ENCODE results near the gene MT1F.

Gene MT1F

DNA sequence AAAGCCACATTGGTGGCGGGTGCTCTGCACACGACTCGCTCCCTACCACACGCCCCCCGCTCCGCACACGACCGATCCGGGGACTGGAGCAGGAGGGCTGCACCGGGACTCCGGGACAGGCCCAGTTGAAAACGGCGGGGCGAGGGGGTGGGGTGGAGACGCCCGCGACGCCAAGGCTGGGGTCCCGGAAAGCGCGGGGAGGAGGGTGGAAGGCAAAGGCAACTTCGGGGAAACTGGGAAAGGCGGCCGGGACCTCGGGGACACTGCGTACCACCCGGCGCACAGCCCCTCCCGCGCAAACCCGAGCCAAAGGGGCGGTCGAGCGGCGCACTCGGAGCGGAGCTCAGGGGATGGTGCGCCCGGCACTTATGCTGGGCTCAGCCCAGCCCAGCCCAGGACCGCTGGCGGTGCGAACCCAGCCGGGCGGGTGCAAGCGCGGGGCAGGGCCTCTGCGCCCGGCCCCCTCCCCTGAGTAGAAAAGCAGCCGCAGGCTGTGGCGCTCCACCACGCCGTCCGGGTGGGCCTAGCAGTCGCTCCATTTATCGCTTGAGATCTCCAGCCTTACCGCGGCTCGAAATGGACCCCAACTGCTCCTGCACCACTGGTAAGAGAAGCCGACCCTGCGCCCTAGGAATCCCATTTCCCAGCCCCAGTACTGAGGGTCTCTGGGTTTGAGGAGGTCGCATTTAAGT is 25.5 kb upstream of the MT1F start, which contains the start of gene MT1M:
MT1M (plus strand) TSS at position 504 of the 692 bp plus-strand sequence; CDS start at position 577, 73 bp downstream.
- no peak within 1 kb of the TSS for H3K4me3 ChIP-seq (ENCODE audit: low read depth, low read length)
- TF ChIP-seq, protein P1, sequence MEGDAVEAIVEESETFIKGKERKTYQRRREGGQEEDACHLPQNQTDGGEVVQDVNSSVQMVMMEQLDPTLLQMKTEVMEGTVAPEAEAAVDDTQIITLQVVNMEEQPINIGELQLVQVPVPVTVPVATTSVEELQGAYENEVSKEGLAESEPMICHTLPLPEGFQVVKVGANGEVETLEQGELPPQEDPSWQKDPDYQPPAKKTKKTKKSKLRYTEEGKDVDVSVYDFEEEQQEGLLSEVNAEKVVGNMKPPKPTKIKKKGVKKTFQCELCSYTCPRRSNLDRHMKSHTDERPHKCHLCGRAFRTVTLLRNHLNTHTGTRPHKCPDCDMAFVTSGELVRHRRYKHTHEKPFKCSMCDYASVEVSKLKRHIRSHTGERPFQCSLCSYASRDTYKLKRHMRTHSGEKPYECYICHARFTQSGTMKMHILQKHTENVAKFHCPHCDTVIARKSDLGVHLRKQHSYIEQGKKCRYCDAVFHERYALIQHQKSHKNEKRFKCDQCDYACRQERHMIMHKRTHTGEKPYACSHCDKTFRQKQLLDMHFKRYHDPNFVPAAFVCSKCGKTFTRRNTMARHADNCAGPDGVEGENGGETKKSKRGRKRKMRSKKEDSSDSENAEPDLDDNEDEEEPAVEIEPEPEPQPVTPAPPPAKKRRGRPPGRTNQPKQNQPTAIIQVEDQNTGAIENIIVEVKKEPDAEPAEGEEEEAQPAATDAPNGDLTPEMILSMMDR (IDR thresholded peaks at IDR 0.05; ENCODE audit: borderline replicate concordance, insufficient read depth, low read depth, low read length) = no peak

DNA sequence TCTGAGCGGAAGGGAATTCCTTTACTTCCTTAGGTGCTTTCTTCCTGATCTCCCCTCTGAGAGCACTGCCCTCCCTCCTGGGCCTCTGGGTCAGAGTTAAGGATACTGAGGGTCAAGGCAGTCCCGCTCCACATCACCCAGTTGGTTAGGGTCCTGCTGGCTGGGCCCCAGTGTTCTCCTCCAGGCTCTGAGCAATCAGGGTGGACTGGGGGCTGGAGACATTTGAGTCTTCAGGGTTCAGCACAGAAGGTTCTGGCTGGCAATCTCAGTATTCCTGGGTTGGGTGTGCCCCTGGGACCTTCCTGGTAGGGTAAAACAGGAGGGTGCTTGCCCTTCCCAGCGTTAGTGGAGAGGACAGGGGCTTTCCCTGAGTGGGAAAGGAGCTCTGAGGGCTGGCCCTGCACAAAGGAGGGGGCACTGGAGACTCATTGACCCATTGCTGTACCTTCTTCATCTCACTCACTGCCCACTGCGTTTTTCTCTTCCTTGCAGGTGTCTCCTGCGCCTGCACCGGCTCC is 24.9 kb upstream of the MT1F start:
- no peak overlapping the region for H3K4me3 ChIP-seq (ENCODE audit: low read depth, low read length)
- TF ChIP-seq, protein P1 (IDR thresholded peaks at IDR 0.05; ENCODE audit: borderline replicate concordance, insufficient read depth, low read depth, low read length) = no peak

DNA sequence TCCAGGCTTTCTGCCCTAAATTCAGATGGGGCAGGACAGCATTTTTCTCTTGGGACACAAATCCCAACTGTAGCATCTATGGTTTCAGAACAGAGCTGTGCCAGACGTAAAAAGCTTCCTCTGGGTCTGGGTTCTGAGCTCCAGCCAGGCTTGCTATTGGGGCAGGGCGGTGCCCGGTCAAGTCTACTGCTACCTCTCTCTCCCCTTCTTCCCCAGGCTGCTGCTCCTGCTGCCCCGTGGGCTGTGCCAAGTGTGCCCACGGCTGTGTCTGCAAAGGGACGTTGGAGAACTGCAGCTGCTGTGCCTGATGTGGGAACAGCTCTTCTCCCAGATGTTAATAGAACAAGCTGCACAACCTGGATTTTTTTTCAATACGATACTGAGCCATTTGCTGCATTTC is 24.2 kb upstream of the MT1F start:
- no peak overlapping the region for H3K4me3 ChIP-seq (ENCODE audit: low read depth, low read length)
- TF ChIP-seq, protein P1 (IDR thresholded peaks at IDR 0.05; ENCODE audit: borderline replicate concordance, insufficient read depth, low read depth, low read length) = no peak

DNA sequence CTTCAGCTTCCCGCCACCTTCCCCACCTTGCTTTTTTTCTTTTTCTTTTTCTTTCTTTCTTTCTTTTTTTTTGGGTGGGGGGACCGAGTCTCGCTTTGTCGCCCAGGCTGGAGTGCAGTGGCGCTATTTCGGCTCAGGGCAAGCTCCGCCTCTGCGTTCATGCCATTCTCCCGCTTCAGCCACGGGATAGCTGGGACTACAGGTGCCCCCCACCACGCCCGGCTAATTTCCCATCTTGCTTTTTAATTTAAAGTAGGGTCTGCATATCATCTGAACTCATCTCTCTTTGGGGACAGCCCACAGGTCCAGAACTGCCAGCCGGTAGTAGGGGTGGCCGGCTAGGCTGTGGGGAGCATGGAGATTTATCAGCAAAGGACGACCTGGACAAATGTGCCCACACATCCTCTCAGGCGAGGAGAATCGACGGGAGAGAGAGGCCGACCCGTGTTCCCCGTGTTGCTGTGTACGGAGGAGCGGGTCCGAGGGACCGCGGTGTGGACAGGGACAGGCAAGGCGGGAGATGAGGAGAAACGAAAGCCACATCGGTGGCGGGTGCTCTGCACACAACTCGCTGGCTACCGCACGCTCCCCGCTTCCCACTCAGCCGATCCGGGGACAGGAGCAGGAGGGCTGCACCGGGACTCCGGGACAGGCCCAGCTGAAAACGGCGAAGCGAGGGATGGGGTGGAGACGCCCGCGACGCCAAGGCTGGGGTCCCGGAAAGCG is 22.9 kb upstream of the MT1F start:
- no peak overlapping the region for H3K4me3 ChIP-seq (ENCODE audit: low read depth, low read length)
- TF ChIP-seq, protein P1 (IDR thresholded peaks at IDR 0.05; ENCODE audit: borderline replicate concordance, insufficient read depth, low read depth, low read length) = no peak

DNA sequence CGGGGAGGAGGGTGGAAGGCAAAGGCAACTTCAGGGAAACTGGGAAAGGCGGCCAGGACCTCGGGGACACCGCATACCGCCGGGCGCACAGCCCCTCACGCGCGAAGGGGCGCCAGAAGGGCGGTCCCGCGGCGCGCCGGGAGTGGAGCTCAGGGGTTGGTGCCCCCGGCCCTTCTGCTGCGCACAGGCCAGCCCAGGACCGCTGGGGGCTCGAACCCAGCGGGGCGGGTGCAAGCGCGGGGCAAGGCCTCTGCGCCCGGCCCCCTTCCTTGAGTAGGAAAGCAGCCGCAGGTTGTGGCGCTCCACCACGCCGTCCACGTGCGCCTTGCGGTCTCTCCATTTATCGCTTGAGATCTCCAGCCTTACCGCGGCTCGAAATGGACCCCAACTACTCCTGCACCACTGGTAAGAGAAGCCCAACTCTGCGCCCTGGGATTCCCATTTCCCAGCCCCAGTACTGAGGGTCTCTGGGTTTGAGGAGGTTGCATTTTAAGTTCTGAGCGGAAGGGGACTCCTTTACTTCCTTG is 22.3 kb upstream of the MT1F start:
- no peak overlapping the region for H3K4me3 ChIP-seq (ENCODE audit: low read depth, low read length)
- TF ChIP-seq, protein P1 (IDR thresholded peaks at IDR 0.05; ENCODE audit: borderline replicate concordance, insufficient read depth, low read depth, low read length) = no peak

DNA sequence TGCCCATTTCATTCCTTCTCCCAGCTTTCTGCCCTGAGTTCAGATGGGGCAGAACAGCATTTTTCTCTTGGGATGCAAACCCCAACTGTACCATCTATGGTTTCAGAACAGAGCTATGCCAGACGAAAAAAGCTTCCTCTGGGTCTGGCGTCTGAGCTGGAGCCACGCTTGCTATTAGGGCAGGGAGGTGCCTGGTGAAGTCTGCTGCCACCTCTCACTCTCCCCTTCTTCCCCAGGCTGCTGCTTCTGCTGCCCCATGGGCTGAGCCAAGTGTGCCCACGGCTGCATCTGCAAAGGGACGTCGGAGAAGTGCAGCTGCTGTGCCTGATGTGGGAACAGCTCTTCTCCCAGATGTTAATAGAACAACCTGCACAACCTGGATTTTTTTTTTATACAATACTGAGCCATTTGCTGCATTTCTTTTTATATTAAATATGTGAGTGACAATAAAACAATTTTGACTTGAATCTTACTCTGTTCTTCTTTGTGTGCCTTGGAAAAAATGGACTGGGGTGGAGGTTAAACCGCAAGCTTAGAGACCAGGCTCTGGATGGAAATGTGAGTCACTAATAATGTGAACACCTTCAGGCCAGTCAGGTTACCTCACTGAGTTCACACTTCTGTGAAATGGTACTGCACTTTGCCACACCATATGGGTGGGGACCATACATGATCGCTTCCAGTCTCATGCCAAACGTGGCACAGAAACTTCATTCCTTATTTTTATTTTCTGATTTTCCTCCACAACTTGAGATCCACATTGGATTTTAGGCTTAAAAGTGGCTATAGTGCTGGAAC is 20.9 kb upstream of the MT1F start:
- TF ChIP-seq, protein P1 (IDR thresholded peaks at IDR 0.05; ENCODE audit: borderline replicate concordance, insufficient read depth, low read depth, low read length) = no peak

More for the DNA sequence above, 20.9 kb upstream of the MT1F start:
- H3K4me3 ChIP-seq (ENCODE audit: low read depth, low read length) = no peak overlapping the region
